Stimulated activated memory B cell treated with anti-CD40 and anti-IgM and Interleukin-4, amounts not matched to agents 10 μg/mL and 1 μg/mL and 100 μg/mL, for 72 hours (primary cell): ENCODE measurements around the gene RBM25.

ENCODE experiments used
- ATAC-seq: fragments of 150-1000 bp; cut with Tn5 transposase; 2 replicates; pipeline ENCODE4 v1.10.0; 2021
- H3K27ac Mint-ChIP-seq: one replicate; pipeline ENCODE4 v1.8.0; 2022; ENCODE audit warnings: mild to moderate bottlenecking, mixed read lengths
- H3K27me3 Mint-ChIP-seq: one replicate; pipeline ENCODE4 v1.8.0; 2022; ENCODE audit warnings: mixed read lengths
- H3K36me3 Mint-ChIP-seq: one replicate; pipeline ENCODE4 v1.8.0; 2022; ENCODE audit warnings: mixed read lengths
- H3K4me1 Mint-ChIP-seq: one replicate; pipeline ENCODE4 v1.8.0; 2022; ENCODE audit warnings: mixed read lengths
- H3K4me3 Mint-ChIP-seq: one replicate; pipeline ENCODE4 v1.8.0; 2022; ENCODE audit warnings: mild to moderate bottlenecking, moderate library complexity, mixed read lengths
- H3K9me3 Mint-ChIP-seq: one replicate; pipeline ENCODE4 v1.8.0; 2022; ENCODE audit warnings: mixed read lengths

Gene RBM25

GRCh38 chr14:73057944-73058223, 450 bp upstream of the RBM25 start:
- no peaks in the 10 kb centered on the region for H3K36me3 Mint-ChIP-seq
- H3K9me3 Mint-ChIP-seq = no peaks in the 10 kb centered on the region
- no peak overlapping the region for H3K27ac Mint-ChIP-seq
- H3K4me1 Mint-ChIP-seq = peaks cover 21% of the 10 kb centered on the region
- no peaks in the 10 kb centered on the region for H3K27me3 Mint-ChIP-seq
- H3K4me3 Mint-ChIP-seq = no peak overlapping the region
- no peak for ATAC-seq

GRCh38 chr14:73058922-73059673, 764 bp downstream of the RBM25 start:
- H3K9me3 Mint-ChIP-seq = no peaks in the 10 kb centered on the region
- H3K36me3 Mint-ChIP-seq = peaks cover 9% of the 10 kb centered on the region
- peaks cover 32% of the 10 kb centered on the region for H3K4me1 Mint-ChIP-seq
- H3K27ac Mint-ChIP-seq = no peak overlapping the region
- peak; percentile 4 for ATAC-seq
- H3K27me3 Mint-ChIP-seq = no peaks in the 10 kb centered on the region
- H3K4me3 Mint-ChIP-seq = no peak overlapping the region

DNA sequence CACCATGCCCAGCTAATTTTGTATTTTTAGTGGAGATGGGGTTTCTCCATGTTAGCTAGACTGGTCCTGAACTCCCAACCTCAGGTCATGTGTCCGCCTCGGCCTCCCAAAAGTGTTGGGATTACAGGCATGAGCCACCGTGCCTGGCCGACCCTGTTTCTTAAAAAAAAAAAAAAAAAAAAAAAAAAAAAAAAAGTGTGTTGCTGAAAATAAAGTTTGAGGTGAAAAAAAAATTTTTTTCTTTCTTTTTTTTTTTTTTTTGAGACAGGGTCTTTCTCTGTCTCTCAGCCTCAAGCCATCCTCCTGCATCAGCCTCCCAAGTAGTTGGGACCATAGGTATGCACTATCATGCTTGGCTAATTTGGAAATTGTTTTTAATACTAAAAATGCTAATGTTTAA, 11.3 kb downstream of the RBM25 start:
- no peaks in the 10 kb centered on the region for H3K9me3 Mint-ChIP-seq
- ATAC-seq = no peak
- peaks cover 11% of the 10 kb centered on the region for H3K4me1 Mint-ChIP-seq

DNA sequence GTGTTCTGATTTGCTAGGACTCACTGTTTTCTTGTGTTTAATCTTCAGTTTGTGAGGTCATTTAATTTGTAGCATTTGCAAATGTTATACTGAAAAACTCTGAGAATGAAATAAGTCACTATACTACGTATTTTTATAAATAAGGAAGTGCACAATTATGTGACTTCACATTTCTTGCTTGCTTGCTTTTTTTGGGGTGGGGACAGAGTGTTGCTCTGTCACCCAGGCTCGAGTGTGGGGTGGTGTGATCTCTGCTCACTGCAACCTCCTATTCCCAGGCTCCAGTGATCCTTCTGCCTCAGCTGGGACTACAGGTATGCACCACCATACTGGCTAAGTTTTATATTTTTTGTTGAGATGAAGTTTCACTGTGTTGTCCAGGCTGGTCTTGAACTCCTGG, 32.7 kb downstream of the RBM25 start:
- Mint-ChIP-seq H3K27me3 (no peaks in the 10 kb centered on the region), H3K4me1 (peaks cover 7% of the 10 kb centered on the region), H3K9me3 (no peaks in the 10 kb centered on the region), H3K27ac (no peak overlapping the region), H3K4me3 (no peak overlapping the region), H3K36me3 (peaks cover 56% of the 10 kb centered on the region)
- no peak for ATAC-seq

More for the DNA sequence above, 11.3 kb downstream of the RBM25 start:
- no peaks in the 10 kb centered on the region for H3K27me3 Mint-ChIP-seq
- H3K36me3 Mint-ChIP-seq = peaks cover 32% of the 10 kb centered on the region
- no peak overlapping the region for H3K4me3 Mint-ChIP-seq
- H3K27ac Mint-ChIP-seq = no peak overlapping the region

DNA sequence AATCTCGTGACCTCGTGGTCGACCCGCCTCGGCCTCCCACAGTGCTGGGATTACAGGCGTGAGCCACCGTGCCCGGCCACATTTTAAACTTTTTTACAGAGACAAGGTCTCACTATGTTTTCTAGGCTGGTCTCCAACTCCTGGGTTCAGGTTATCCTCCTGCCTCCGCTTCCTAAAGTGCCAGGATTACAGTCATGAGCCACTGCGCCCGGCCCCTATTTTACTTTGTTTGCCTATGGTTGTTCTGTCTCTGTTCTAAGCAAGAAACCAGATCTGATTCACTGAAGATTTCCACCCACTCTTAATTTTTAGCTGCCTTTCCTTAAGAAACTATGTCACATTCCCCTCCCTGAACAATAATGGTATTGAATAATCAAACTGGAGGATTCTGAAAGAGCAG, 39.1 kb downstream of the RBM25 start:
- Mint-ChIP-seq H3K27me3 (no peaks in the 10 kb centered on the region), H3K27ac (no peak overlapping the region), H3K4me3 (no peak overlapping the region), H3K36me3 (peaks cover 46% of the 10 kb centered on the region), H3K9me3 (no peaks in the 10 kb centered on the region), H3K4me1 (no peaks in the 10 kb centered on the region)
- no peak for ATAC-seq

DNA sequence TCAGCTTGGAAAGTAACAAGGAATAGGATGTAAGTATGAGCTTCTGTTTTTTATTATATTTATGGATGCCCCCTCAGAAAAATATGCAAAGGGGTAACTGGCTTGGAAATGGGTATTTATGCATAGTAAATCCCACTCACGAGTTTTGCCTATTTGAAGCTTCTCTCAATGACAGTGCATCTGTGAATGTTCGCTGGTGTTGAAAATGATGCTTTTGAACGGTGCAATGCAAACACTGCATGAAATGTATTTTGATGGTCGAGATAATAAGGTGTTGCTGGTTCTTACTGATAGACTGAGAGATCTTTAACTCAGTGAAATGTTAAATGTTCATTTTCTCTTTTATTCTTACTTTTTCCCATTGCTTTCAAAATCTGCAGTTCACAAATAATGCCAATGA, 42.0 kb downstream of the RBM25 start:
- no peaks in the 10 kb centered on the region for H3K9me3 Mint-ChIP-seq
- no peak overlapping the region for H3K4me3 Mint-ChIP-seq
- H3K4me1 Mint-ChIP-seq = no peaks in the 10 kb centered on the region
- H3K27ac Mint-ChIP-seq = no peak overlapping the region
- no peaks in the 10 kb centered on the region for H3K27me3 Mint-ChIP-seq
- no peak for ATAC-seq
- peaks cover 57% of the 10 kb centered on the region for H3K36me3 Mint-ChIP-seq

DNA sequence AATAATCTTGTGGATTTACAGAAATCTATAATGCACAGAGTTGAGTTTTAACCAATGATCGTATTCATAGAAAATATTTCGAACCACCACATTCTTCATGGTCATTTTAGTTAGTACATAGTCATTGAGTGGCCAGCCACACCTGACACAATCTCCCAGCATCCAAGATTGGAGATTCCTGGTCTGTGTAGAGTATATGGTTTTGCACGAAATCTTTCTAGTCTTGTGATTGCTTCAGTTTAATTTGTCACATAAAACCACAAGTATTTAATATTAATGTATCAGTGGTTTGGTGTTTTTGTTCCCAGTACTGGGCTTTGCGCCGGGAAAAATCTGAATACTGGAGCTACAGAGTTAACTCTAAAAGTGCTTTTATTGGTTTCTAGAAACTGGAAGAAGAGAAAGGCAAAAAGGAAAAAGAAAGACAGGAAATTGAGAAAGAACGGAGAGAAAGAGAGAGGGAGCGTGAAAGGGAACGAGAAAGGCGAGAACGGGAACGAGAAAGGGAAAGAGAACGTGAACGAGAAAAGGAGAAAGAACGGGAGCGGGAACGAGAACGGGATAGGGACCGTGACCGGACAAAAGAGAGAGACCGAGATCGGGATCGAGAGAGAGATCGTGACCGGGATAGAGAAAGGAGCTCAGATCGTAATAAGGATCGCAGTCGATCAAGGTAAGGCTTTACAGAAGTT, 44.6 kb downstream of the RBM25 start:
- no peak for ATAC-seq
- Mint-ChIP-seq H3K27ac (peak overlapping the region; percentile 10), H3K4me1 (no peaks in the 10 kb centered on the region), H3K36me3 (peaks cover 52% of the 10 kb centered on the region), H3K27me3 (no peaks in the 10 kb centered on the region), H3K4me3 (no peak overlapping the region), H3K9me3 (no peaks in the 10 kb centered on the region)

GRCh38 chr14:73105050-73105449, 46.7 kb downstream of the RBM25 start:
- no peak for ATAC-seq
- H3K9me3 Mint-ChIP-seq = no peaks in the 10 kb centered on the region
- no peaks in the 10 kb centered on the region for H3K27me3 Mint-ChIP-seq
- no peaks in the 10 kb centered on the region for H3K4me1 Mint-ChIP-seq
- H3K27ac Mint-ChIP-seq = no peak overlapping the region
- peaks cover 52% of the 10 kb centered on the region for H3K36me3 Mint-ChIP-seq
- H3K4me3 Mint-ChIP-seq = no peak overlapping the region

DNA sequence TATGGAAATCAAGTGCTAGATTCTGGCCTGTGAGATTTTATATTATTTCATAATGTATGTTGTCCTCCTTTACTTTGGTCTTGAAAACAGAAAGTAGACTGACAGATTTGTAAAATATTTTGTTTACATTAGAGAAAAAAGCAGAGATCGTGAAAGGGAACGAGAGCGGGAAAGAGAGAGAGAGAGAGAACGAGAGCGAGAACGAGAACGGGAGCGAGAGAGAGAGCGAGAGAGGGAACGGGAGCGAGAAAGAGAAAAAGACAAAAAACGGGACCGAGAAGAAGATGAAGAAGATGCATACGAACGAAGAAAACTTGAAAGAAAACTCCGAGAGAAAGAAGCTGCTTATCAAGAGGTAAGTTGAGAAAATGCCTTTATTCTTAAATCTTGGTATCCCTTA, 47.4 kb downstream of the RBM25 start:
- ATAC-seq = no peak
- H3K27ac Mint-ChIP-seq = no peak overlapping the region
- no peaks in the 10 kb centered on the region for H3K4me1 Mint-ChIP-seq
- H3K27me3 Mint-ChIP-seq = no peaks in the 10 kb centered on the region
- H3K4me3 Mint-ChIP-seq = no peak overlapping the region
- no peaks in the 10 kb centered on the region for H3K9me3 Mint-ChIP-seq
- H3K36me3 Mint-ChIP-seq = peaks cover 51% of the 10 kb centered on the region

DNA sequence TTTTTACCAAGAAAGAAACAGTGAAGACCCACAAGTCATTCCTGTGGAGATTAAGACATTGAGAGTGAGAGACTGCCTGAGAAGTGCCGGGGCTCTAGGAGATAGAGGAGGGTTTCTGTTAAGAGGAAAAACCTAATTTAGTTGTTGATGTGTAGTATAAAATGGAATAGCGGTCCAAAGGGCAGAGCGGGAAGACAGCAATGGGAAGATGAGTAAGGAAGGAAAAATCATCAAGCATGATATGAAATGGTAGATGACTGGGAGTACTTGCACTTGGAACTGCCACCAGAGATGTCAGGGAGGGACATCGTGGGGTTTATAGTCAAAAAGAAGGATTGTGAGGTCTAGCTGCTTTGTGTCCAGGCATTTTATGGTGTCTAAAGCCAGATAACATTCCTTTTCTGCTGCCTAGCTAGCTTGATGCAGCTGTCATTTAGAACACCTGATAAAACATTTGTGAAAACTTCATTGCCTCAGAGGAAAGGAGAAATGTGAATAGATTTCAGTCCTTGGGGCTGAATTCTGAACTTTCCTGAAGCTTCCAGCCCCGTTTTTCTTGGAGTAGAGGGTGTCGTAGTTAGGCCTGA, 57.8 kb downstream of the RBM25 start:
- H3K4me1 Mint-ChIP-seq = peaks cover 6% of the 10 kb centered on the region
- H3K27me3 Mint-ChIP-seq = no peaks in the 10 kb centered on the region
- ATAC-seq = no peak
- peak overlapping the region; percentile 8 for H3K27ac Mint-ChIP-seq
- no peak overlapping the region for H3K4me3 Mint-ChIP-seq
- no peaks in the 10 kb centered on the region for H3K9me3 Mint-ChIP-seq
- H3K36me3 Mint-ChIP-seq = peaks cover 60% of the 10 kb centered on the region

- Mint-ChIP-seq H3K9me3 (no peaks in the 10 kb centered on the region), H3K4me1 (no peaks in the 10 kb centered on the region), H3K27me3 (no peaks in the 10 kb centered on the region), H3K4me3 (no peak overlapping the region), H3K27ac (peak overlapping the region; percentile 10), H3K36me3 (peaks cover 44% of the 10 kb centered on the region)
- ATAC-seq = no peak
Observed at GRCh38 chr14:73124180-73124894, 66.0 kb downstream of the RBM25 start.

- H3K27me3 Mint-ChIP-seq = no peaks in the 10 kb centered on the region
- no peak for ATAC-seq
- H3K4me1 Mint-ChIP-seq = no peaks in the 10 kb centered on the region
- no peak overlapping the region for H3K27ac Mint-ChIP-seq
- no peak overlapping the region for H3K4me3 Mint-ChIP-seq
- H3K9me3 Mint-ChIP-seq = no peaks in the 10 kb centered on the region
- peaks cover 39% of the 10 kb centered on the region for H3K36me3 Mint-ChIP-seq
Observed at GRCh38 chr14:73125169-73125588, 66.8 kb downstream of the RBM25 start.

- ATAC-seq = no peak
- Mint-ChIP-seq H3K4me3 (no peak overlapping the region), H3K27ac (no peak overlapping the region), H3K9me3 (no peaks in the 10 kb centered on the region), H3K27me3 (no peaks in the 10 kb centered on the region), H3K36me3 (peaks cover 39% of the 10 kb centered on the region), H3K4me1 (no peaks in the 10 kb centered on the region)
Observed at GRCh38 chr14:73125746-73126145, 67.4 kb downstream of the RBM25 start.

GRCh38 chr14:73133795-73134194, 75.5 kb downstream of the RBM25 start:
- Mint-ChIP-seq H3K27me3 (no peaks in the 10 kb centered on the region), H3K27ac (no peak overlapping the region), H3K36me3 (peaks cover 25% of the 10 kb centered on the region), H3K4me1 (peaks cover 22% of the 10 kb centered on the region), H3K9me3 (peaks cover 15% of the 10 kb centered on the region), H3K4me3 (no peak overlapping the region)
- no peak for ATAC-seq

GRCh38 chr14:73136085-73136386, 77.7 kb downstream of the RBM25 start:
- no peak for ATAC-seq
- peak overlapping the region; percentile 100 for H3K27ac Mint-ChIP-seq
- H3K4me1 Mint-ChIP-seq = peaks cover 29% of the 10 kb centered on the region
- peak overlapping the region; percentile 98 for H3K4me3 Mint-ChIP-seq
- H3K27me3 Mint-ChIP-seq = no peaks in the 10 kb centered on the region
- peaks cover 29% of the 10 kb centered on the region for H3K36me3 Mint-ChIP-seq
- peaks cover 15% of the 10 kb centered on the region for H3K9me3 Mint-ChIP-seq
